Measurements from ENCODE around the gene SEL1L3.

GRCh38 chr4:25837107-25837506 is 25.7 kb downstream of the SEL1L3 start:
- TF ChIP-seq CTCF (conservative IDR thresholded peaks at IDR 0.05; ENCODE audit: low read length) (no peak), EZH2phosphoT487 (IDR thresholded peaks at IDR 0.05; ENCODE audit: borderline replicate concordance, low read depth, low read length) (no peak)

All from OCI-LY7 (cell line).